Effector memory CD8-positive, alpha-beta T cell (primary cell): ENCODE data around the gene SRI.

Source experiments
- ATAC-seq: fragments of 150-1000 bp; cut with Tn5 transposase; replicated peaks from 2 replicates; pipeline ENCODE4 v1.10.0; 2021; ENCODE audit warnings: mild to moderate bottlenecking, moderate library complexity
- DNase-seq, 3 experiments: peaks; one replicate each; pipeline ENCODE4 v3.0.0; 2021
- H3K27ac Mint-ChIP-seq, 2 donors: one replicate each; pipeline ENCODE4 v1.8.0; 2022; ENCODE audit warnings: mild to moderate bottlenecking in 2 of 2, mixed read lengths in 2 of 2, moderate library complexity in 2 of 2
- H3K27me3 Mint-ChIP-seq, 2 donors: one replicate each; pipeline ENCODE4 v1.8.0; 2022; ENCODE audit warnings: mixed read lengths in 2 of 2
- H3K36me3 Mint-ChIP-seq: one replicate; pipeline ENCODE4 v1.8.0; 2022; ENCODE audit warnings: mild to moderate bottlenecking, moderate library complexity, mixed read lengths; ENCODE audit not compliant: insufficient read depth
- H3K4me1 Mint-ChIP-seq, 2 donors: one replicate each; pipeline ENCODE4 v1.8.0; 2022; ENCODE audit warnings: low read depth in 2 of 2, mixed read lengths in 2 of 2
- H3K4me3 Mint-ChIP-seq, 2 donors: one replicate each; pipeline ENCODE4 v1.8.0; 2022; ENCODE audit warnings: mild to moderate bottlenecking in 2 of 2, mixed read lengths in 2 of 2, moderate library complexity in 2 of 2
- H3K9me3 Mint-ChIP-seq, 2 donors: one replicate each; pipeline ENCODE4 v1.8.0; 2022; ENCODE audit warnings: mixed read lengths in 2 of 2

Gene SRI

DNA sequence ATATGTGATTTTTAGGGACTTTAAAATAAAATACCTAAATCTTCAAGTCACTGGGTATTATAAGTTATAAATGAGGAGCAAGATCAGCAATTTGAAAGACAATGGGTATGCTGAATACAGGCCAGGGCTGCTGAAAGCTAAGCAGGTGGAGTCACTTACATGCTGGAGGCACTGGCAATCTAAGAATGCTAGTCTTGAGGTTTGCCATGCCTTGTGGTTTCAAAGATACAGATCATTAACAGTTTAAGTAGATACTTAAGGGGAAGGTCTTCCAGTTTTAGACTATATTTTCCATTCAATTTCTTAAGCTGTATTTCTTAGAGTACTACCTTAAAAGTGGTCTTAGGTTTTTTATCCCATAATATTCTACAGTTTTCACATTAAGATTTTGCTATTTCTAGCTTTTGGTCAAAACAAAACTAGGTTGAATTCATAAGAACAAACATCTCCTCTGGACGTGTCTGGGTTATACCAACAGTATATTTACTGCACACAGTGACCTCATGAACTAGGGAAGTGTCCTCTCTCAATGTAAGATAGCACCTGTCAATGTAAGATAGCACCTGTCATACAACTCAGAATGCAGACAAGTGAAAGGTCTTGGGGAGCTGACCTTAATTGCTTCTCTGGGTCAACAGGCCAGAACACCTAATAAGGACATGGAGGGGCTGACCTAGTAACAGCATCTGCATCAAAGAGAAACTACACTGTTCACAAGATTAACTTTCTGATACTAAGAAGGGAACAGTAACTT is 2.0 kb downstream of the SRI start:
- Mint-ChIP-seq H3K4me3 (peak overlapping the region; percentile 97), H3K36me3 (peaks cover 10% of the 10 kb centered on the region), H3K27ac (peak overlapping the region; percentile 96 to 98), H3K4me1 (peaks cover 35 to 55% of the 10 kb centered on the region in 2 donors), H3K9me3 (no peaks in the 10 kb centered on the region), H3K27me3 (no peaks in the 10 kb centered on the region)
- DNase-seq (no peak), ATAC-seq (peak; percentile 11)

DNA sequence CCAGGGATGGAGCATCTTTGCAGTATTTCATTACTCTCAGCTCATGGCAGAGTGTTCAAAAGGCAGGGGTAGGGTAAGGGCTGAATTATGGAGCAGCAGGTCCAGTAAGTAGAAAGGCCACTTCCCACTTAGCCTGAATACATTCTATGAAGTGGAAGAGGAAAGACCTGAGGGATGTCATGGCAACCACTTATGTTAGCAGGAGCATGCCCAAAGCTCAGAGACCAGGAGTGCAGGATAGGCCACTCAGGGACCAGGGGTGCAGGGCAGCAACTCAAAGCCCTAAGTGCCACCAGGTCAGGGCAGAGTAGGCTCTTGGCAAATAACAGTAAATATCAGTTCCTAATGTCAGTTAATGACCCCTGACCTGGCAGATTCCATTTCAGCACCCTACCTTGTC is 3.6 kb downstream of the SRI start:
- DNase-seq (no peak), ATAC-seq (no peak)
- Mint-ChIP-seq H3K9me3 (no peaks in the 10 kb centered on the region), H3K4me3 (no peak overlapping the region), H3K36me3 (peaks cover 11% of the 10 kb centered on the region), H3K4me1 (peaks cover 34 to 55% of the 10 kb centered on the region in 2 donors), H3K27me3 (no peaks in the 10 kb centered on the region), H3K27ac (peak overlapping the region; percentile 49 to 67)

DNA sequence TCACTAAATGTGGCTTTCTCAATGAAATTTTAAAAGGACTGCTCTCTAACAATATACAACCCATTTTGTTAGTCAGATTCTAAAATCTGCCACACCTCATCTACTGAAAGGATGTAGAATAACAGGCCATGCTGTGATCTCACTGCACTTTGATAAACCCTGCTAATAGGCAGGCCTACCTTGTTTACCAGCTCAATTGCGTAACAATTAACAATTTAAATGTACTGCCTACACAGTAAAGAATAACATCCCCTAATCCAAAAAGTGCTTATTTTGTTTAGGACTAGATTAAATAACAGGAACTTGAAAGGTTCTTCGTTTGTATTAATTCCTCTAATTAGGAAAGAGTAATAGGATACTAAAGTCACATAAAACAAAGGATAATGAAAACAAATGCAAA is 4.5 kb downstream of the SRI start:
- H3K9me3 Mint-ChIP-seq, result no peaks in the 10 kb centered on the region
- no peaks in the 10 kb centered on the region for H3K27me3 Mint-ChIP-seq
- ATAC-seq (no peak), DNase-seq (no peak)
- peaks cover 19% of the 10 kb centered on the region for H3K36me3 Mint-ChIP-seq
- no peak overlapping the region for H3K4me3 Mint-ChIP-seq
- no peak overlapping the region for H3K27ac Mint-ChIP-seq
- peaks cover 30 to 48% of the 10 kb centered on the region in 2 donors for H3K4me1 Mint-ChIP-seq

DNA sequence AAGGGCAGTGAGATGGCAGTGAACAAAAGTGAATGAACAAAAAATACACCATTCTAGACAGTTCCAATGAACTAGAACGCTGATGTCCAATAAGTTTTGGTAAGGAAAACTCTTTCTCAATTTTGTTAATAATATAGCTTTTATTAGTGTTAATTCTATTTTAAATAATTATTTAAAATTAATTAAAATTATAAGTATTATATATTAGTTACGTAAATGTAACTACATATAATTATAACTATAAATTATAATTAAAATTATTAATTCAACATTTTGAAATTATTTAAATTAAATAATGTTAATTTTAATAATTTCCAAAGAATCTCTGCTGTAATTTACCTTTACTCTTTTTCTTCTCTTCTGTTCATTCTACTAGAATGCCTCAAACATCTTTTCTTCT is 5.4 kb downstream of the SRI start:
- peaks cover 24% of the 10 kb centered on the region for H3K36me3 Mint-ChIP-seq
- no peaks in the 10 kb centered on the region for H3K27me3 Mint-ChIP-seq
- no peak for DNase-seq
- peaks cover 27 to 43% of the 10 kb centered on the region in 2 donors for H3K4me1 Mint-ChIP-seq
- ATAC-seq, result no peak
- H3K4me3 Mint-ChIP-seq, result no peak overlapping the region
- H3K27ac Mint-ChIP-seq, result no peak overlapping the region
- H3K9me3 Mint-ChIP-seq, result no peaks in the 10 kb centered on the region

DNA sequence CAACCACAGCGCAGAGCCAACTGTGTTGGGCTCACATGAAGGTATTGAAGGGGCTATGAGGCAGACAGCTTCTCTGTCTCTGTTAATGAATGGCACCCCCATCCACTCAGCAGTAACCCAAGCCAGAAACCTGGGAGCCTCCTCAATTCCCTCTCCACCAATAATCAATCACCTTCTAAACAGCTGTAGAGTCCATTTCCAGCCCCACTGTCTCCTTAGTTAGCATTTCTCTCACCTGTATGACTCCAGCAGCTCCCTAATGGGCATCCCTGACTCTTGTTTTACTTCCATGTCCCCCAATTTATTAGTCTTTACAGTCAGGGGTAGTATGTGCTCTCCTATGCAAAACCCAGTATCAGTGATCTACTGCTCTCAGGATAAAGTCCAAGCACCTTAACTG is 6.9 kb downstream of the SRI start:
- H3K9me3 Mint-ChIP-seq, result no peaks in the 10 kb centered on the region
- peaks cover 18 to 28% of the 10 kb centered on the region in 2 donors for H3K4me1 Mint-ChIP-seq
- no peaks in the 10 kb centered on the region for H3K27me3 Mint-ChIP-seq
- no peak for ATAC-seq
- DNase-seq, result no peak
- peak overlapping the region in 1 of 2 donors; percentile 57 for H3K27ac Mint-ChIP-seq
- H3K4me3 Mint-ChIP-seq, result no peak overlapping the region
- H3K36me3 Mint-ChIP-seq, result peaks cover 39% of the 10 kb centered on the region

DNA sequence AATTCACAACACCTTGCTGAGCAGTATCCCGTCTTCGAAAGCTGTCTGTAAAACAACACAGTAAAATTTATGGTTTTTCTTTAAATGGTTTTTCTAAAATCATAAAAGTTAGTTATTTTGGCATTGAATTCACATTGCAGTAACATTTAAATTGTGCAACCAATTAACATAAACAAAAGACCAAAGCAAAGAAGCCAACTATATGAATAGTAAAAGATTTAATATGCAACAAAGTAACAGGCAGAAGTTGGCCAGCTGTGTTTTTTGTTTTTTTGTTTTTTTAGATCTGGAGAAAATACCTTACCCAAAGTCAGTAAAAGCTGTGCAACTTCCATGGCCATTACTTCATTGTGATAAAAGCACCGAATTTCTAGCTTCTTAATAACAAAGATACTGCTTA is 11.3 kb downstream of the SRI start:
- Mint-ChIP-seq H3K27me3 (no peaks in the 10 kb centered on the region), H3K27ac (no peak overlapping the region), H3K9me3 (no peaks in the 10 kb centered on the region), H3K4me1 (peaks cover 5 to 7% of the 10 kb centered on the region in 2 donors), H3K4me3 (no peak overlapping the region), H3K36me3 (peaks cover 74% of the 10 kb centered on the region)
- DNase-seq, result no peak
- ATAC-seq, result no peak

DNA sequence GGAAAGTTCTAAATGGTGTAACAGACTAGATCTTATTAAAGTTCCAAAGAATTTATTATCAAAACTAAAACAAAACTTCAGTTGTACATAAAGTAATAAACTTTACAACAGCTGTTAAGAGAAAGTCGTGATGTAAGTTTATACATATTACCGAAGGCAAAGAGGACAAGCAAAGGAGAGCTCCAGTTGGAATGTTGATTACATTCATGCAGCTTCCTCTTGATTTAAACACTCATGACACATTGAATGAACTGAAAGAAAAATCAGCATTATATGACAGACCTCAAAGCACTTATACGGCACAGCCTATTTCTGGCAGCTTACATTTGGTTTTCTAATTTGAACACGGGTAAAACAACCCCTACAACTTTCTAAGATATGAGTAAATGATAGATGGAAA is 13.6 kb downstream of the SRI start:
- no peak for ATAC-seq
- Mint-ChIP-seq H3K36me3 (peaks cover 78% of the 10 kb centered on the region), H3K4me3 (no peak overlapping the region), H3K27ac (no peak overlapping the region), H3K4me1 (peaks cover 4 to 5% of the 10 kb centered on the region in 2 donors), H3K9me3 (no peaks in the 10 kb centered on the region), H3K27me3 (no peaks in the 10 kb centered on the region)
- DNase-seq, result no peak

DNA sequence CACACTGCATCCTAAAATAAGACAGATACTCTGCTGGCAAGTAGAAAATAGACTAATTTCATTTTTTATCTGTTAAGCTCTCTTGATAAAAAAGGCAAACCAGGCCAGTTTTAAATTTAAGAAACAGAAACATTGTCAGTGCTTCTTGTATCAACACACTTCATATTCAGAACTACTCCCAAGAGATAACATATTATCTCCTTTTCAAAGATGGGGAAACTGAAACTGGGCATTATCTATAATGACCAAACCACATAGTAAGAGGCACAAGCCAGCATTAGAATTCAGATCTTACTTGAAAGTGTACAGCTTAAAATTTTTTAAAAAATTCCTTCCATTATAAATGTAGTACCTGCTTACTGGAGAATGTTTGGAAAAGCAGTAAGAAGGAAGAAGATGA is 14.7 kb downstream of the SRI start:
- DNase-seq (no peak), ATAC-seq (no peak)
- no peak overlapping the region for H3K4me3 Mint-ChIP-seq
- peaks cover 4 to 5% of the 10 kb centered on the region in 2 donors for H3K4me1 Mint-ChIP-seq
- H3K9me3 Mint-ChIP-seq, result no peaks in the 10 kb centered on the region
- no peaks in the 10 kb centered on the region for H3K27me3 Mint-ChIP-seq
- no peak overlapping the region for H3K27ac Mint-ChIP-seq
- H3K36me3 Mint-ChIP-seq, result peaks cover 71% of the 10 kb centered on the region

DNA sequence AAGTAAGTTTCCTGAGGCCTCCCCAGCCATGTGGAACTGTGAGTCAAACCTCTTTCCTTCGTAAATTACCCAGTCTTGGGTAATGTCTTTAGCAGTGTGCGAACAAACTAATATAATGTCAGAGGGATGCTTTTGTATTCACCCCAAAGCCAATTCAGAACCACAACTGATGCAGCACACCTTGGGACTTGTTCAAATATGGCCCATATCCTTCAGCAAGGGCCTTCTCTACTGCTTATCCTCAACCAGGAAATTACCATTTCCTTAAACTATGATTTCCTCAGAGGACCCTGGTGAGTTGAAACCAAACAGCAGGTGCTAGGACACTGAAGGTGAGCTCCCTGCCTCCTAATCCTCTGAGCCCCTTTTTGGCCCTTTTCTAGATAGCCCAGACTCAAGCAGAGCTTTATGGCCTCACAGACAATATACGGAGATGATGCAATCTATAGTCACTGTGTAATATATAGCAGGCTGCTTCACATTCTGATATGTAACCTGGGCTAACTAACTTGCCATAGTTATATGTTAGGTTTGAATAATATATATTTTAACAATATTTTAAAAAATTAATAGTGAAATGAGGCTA is 15.2 kb downstream of the SRI start:
- peaks cover 4 to 5% of the 10 kb centered on the region in 2 donors for H3K4me1 Mint-ChIP-seq
- H3K36me3 Mint-ChIP-seq, result peaks cover 66% of the 10 kb centered on the region
- H3K27ac Mint-ChIP-seq, result peak overlapping the region in 1 of 2 donors; percentile 47
- no peaks in the 10 kb centered on the region for H3K9me3 Mint-ChIP-seq
- DNase-seq (no peak), ATAC-seq (no peak)
- no peak overlapping the region for H3K4me3 Mint-ChIP-seq
- H3K27me3 Mint-ChIP-seq, result no peaks in the 10 kb centered on the region

DNA sequence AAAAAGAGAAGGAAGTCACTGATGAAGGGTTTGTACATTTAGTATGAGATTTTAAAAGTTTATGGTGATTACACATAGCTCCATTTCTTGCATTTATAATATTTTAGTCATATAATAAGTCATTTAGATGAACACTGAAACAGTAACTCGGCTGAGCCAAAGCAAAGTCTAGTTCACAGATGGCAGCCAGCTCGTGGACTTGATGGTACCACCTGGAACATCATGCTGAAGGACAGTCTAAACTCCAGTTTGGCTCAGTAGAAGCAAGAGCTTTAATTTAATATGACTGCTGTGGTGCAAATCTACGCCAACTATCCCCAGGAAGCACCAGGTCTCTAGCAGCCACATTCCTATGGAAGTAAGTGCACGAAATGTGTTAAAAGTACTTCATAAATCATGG is 16.4 kb downstream of the SRI start:
- no peak overlapping the region for H3K4me3 Mint-ChIP-seq
- H3K4me1 Mint-ChIP-seq, result peaks cover 4 to 5% of the 10 kb centered on the region in 2 donors
- no peaks in the 10 kb centered on the region for H3K27me3 Mint-ChIP-seq
- ATAC-seq (no peak), DNase-seq (no peak)
- H3K36me3 Mint-ChIP-seq, result peaks cover 57% of the 10 kb centered on the region
- no peaks in the 10 kb centered on the region for H3K9me3 Mint-ChIP-seq
- peak overlapping the region; percentile 47 to 62 for H3K27ac Mint-ChIP-seq

DNA sequence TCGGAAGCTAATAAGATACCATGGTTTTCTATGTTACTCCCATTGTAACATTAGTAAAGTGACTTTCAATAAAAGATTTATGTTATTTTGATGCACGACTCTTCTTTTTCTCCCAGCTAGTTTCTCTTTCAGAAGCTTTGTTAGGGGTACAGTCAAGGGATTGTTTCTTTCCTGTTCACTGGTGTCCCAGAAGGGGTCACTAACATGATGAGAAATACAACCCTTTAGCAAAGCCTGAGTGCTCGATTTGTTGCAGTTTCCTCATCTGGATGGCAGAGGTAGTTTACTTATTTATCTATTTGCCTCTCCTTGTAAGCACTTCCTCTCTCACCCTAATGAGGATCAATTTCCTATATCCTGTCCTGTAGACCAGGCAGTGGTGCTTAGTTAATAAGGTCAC is 17.0 kb downstream of the SRI start:
- Mint-ChIP-seq H3K4me3 (no peak overlapping the region), H3K36me3 (peaks cover 53% of the 10 kb centered on the region), H3K27me3 (no peaks in the 10 kb centered on the region), H3K27ac (peak overlapping the region; percentile 47 to 62), H3K4me1 (peaks cover 4 to 5% of the 10 kb centered on the region in 2 donors), H3K9me3 (no peaks in the 10 kb centered on the region)
- no peak for DNase-seq
- no peak for ATAC-seq

DNA sequence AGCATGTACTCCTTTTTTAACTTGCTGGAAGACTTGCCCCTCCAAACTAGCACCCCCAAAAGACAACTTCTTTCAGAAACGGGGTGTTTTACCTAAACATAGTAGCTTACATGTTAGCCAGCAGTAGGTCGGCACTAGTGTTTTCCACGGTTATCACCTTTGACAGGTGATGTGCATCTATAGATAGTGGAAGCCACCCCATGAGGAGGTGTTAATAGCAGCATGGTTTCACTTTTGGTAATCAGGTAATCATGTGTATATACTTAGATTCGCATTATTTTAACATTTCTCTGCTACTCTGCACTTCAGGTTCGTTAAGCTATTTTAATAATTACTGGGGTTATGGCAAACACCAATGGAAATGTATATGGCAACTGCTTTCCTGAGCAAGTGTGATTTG is 17.6 kb downstream of the SRI start:
- DNase-seq (no peak), ATAC-seq (peak; percentile 63)
- Mint-ChIP-seq H3K27ac (peak overlapping the region in 1 of 2 donors; percentile 3), H3K4me3 (no peak overlapping the region), H3K9me3 (no peaks in the 10 kb centered on the region), H3K4me1 (peaks cover 4 to 5% of the 10 kb centered on the region in 2 donors), H3K27me3 (no peaks in the 10 kb centered on the region), H3K36me3 (peaks cover 50% of the 10 kb centered on the region)

DNA sequence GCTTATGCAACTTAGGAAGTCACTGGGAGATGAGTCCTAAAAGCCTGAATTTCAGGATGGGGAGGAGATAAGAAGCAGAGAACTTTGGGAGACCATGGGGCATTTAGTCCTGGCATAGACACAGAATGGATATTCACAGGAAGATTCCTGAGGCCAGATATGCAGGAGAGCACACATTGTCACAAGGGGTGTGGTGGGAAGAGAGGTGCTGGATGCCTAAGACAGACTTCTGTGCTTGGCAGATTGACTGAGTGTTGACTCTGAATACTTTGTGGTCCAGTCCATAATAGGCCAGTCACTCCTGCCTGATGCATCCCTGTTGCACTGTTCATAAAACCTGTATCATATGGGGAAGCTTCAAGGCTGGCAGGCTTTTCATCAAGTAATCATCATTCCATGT is 18.5 kb downstream of the SRI start:
- no peak for ATAC-seq
- Mint-ChIP-seq H3K4me1 (peaks cover 4 to 5% of the 10 kb centered on the region in 2 donors), H3K4me3 (no peak overlapping the region), H3K36me3 (peaks cover 43% of the 10 kb centered on the region), H3K9me3 (no peaks in the 10 kb centered on the region), H3K27ac (no peak overlapping the region), H3K27me3 (no peaks in the 10 kb centered on the region)
- DNase-seq, result no peak

DNA sequence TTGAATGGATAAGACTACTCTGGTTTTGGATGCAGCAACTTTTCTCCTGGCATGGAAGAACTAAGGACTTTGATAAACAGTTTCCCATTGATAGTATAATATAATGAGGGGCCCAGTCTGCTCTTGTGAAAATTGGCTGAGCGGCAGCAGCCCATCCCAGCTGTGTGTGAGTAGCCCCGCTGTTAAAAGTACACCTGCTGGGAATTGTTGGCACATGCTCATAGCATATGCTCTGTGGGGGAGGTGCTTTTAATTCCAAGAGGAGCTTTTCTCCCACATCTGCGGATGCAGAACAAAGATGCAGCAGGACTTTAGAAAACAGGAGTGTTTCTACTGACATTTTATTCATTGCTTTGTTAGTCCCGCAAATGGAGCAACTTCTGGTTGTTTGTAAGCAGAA is 19.0 kb downstream of the SRI start:
- Mint-ChIP-seq H3K27ac (no peak overlapping the region), H3K27me3 (no peaks in the 10 kb centered on the region), H3K4me1 (peaks cover 4 to 5% of the 10 kb centered on the region in 2 donors), H3K4me3 (no peak overlapping the region), H3K36me3 (peaks cover 38% of the 10 kb centered on the region), H3K9me3 (no peaks in the 10 kb centered on the region)
- no peak for DNase-seq
- no peak for ATAC-seq
